ENCODE measurements around the gene TOR4A. TPM values are rescaled to one million over a fixed set of nuclear protein-coding genes. Genes with fewer than 3 reads are reported as not detected.

Gene TOR4A
- total RNA-seq = 1 to 10 TPM; 3.6 to 3.9 TPM

DNA sequence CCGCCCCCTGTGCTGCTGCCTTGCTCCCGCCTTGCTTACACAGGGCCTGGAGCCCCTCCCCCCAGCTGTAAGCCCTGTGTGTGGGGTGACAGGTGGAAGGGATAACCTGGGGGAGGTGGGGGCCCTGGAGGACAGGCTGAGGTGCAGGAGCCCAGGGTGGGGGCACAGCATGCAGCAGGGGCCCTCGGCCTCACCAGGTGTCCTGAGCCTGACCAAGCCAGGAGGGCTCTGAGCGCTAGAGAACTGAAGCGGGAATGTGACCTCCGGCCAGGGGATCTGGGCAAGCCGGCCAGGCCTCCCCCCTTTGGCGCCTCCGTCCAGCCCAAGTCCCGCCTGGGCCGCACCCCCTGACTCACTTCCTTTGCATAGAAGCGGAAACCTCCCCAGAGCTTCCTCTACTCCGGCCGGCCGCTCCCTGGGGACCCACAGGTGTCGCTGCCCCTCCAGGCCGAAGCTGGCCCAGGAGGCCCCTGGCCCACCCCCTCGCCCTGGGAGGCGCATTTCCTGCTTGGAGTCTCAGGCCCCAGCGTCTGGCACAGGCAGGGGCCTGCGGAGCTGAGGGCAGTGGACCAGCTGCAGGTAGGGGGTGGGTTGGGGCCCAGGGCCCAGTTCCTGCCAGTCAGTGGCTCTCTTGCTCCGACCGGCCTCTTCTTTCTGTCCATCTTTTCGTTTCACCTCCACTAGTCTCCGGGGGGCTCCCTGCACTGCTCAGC lies at the start of gene TOR4A:
Gene TOR4A (plus strand): TSS at position 398 of the 713 bp plus-strand sequence. CDS start 964 bp downstream, outside the sequence.
- Mint-ChIP-seq H3K36me3 (no peaks in the 10 kb centered on the region), H3K4me3 (peak within 1 kb of the TSS; percentile 80), H3K27ac (peak within 1 kb of the TSS; percentile 87), H3K9me3 (no peaks in the 10 kb centered on the region), H3K4me1 (peaks cover 9% of the 10 kb centered on the region), H3K27me3 (peaks cover 16% of the 10 kb centered on the region)
- peak; percentile 56 for DNase-seq

DNA sequence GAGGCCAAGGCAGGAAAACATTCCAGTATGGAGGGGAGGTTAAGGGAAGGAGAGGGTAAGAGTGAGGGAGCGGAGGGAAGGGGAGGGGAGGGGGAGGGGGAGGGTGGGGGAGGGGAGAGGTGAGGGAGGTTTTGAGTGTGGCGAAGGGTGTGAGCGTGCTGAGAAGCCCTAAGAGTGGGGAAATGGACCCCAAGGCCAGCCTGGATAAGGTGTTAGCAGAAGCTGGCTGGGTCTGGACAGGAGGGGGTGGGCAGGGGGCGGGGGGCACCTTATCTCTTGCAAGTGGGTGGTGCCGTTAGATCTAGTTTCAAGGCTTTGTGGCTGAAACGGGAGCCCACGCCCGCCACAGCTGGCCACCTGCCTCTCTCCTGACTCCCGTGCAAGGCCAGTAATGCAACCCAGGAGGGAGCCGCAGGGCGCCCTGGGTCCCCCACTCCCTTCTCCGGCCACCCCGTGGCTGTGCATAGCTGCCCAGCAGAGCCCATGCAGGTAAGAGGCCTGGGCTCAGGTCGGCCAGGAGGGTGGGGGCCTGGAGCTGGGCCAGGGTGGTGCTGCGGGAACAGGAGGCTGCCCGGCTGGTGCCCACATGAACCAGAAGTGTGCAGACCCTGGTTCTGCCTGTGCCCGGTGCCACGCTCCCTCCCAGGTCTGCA lies 49.5 kb upstream of the TOR4A start:
- H3K4me1 Mint-ChIP-seq = peaks cover 4% of the 10 kb centered on the region
- peaks cover 12% of the 10 kb centered on the region for H3K27me3 Mint-ChIP-seq
- DNase-seq = no peak
- H3K36me3 Mint-ChIP-seq = no peaks in the 10 kb centered on the region
- no peak overlapping the region for H3K4me3 Mint-ChIP-seq
- peak overlapping the region; percentile 64 for H3K27ac Mint-ChIP-seq
- no peaks in the 10 kb centered on the region for H3K9me3 Mint-ChIP-seq

DNA sequence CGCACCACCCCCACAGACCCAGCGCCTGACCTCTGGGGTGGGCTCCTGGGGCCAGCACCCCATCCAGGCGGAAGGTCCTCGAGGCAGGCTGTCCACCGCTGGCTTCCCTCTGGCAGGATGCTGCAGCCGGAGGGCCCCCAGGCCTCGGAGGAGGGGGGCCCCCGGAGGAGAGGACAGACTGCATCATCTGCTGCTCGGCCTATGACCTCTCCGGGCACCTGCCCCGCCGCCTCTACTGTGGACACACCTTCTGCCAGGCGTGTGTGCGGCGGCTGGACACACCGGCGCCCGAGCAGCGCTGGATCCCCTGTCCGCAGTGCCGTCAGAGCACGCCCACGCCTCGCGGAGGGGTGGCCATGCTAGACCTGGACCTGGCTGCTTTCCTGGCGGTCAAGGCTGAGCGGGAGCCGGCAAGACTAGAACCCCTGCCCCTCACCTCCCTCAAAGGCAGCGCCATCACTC lies 49.0 kb upstream of the TOR4A start:
- no peaks in the 10 kb centered on the region for H3K36me3 Mint-ChIP-seq
- no peaks in the 10 kb centered on the region for H3K9me3 Mint-ChIP-seq
- no peak for DNase-seq
- peaks cover 12% of the 10 kb centered on the region for H3K27me3 Mint-ChIP-seq
- H3K4me3 Mint-ChIP-seq = no peak overlapping the region
- peaks cover 4% of the 10 kb centered on the region for H3K4me1 Mint-ChIP-seq
- H3K27ac Mint-ChIP-seq = no peak overlapping the region

DNA sequence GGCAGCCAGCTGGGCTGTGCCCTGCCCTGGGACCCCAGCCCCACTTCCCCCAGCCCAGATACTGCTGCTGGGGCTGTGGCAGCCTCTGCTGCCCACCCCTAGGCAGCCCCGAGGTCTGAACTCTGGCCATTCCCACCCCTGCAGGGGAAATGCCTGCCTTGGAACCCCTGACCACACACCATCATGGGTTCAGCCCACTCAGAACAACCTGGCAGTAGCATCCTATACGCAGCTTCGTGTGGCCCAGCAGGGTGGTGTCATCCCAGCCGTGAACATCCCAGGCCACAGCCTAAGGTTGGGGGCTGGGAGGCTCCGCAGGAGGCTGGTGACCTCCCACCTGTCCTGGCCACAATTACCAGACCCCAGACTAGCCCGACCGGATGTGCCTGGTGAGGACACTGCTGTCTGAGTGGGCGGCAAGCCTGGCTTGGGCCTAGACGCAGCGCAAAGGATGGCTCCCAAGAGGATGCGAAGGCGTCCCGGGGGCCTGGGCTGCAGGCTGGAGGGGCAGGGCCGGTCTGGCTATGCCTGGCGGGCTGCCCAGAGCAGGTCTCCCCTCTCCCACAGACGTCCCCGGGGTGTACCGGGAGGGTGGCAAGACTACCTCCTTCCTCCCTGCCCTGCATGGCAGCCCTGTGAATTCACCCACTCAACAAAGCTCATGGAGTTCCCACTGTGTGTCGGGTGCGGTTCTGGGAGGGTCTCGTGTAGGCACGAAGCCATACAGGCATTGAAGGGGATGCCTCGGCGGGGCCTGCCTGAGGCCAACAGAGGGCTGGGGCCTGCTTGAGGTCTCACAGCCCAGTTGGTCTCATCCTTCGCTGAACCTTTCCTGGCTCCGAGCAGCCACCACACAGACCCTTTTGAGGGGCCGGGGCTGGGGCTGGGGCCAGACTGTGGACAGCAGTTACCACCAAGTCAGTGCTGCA lies 48.3 kb upstream of the TOR4A start:
- Mint-ChIP-seq H3K27me3 (peaks cover 12% of the 10 kb centered on the region), H3K36me3 (no peaks in the 10 kb centered on the region), H3K4me1 (peaks cover 4% of the 10 kb centered on the region), H3K4me3 (no peak overlapping the region), H3K27ac (no peak overlapping the region), H3K9me3 (no peaks in the 10 kb centered on the region)
- DNase-seq = no peak

DNA sequence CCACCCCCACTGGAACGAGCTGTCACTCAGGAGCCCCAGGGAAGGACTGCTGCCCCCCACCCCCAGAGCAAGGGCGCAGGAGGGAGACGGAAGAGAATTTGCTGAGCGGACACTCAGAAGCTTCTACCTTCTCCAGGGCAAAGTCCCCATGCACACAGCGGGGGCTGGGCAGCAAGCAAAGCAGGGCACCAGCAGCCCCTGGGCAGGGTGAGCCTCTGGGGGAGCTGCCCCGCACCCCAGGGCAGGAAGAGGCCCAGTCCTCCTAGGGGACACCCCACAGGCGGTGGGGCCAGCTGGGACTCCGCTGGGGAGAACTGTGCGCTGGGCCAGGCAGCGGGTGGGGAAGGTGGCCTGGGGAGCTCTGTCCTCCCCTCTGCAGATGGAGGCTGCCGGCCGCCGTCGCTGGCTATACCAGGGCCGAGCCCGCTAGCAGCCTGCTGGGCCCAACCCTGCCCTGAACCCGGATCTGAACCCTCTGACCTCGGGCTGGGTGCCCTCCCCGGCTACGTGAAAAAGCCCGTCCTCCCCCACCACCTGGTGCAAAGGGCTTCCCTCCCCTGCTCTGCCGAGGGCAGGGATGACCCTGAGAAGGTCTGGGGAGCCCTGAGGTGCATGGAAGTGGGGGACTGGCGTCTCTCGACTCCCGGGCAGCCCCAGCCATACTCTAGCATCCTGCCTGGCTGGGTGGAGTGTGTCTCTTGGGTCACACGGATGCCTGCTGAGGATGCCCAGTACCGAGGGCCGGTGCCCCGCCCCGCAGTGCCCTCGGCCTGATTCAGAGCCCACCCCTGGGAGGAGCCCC lies 47.4 kb upstream of the TOR4A start:
- H3K4me3 Mint-ChIP-seq = no peak overlapping the region
- DNase-seq = no peak
- no peaks in the 10 kb centered on the region for H3K36me3 Mint-ChIP-seq
- peaks cover 13% of the 10 kb centered on the region for H3K27me3 Mint-ChIP-seq
- H3K27ac Mint-ChIP-seq = no peak overlapping the region
- peaks cover 4% of the 10 kb centered on the region for H3K4me1 Mint-ChIP-seq
- no peaks in the 10 kb centered on the region for H3K9me3 Mint-ChIP-seq

DNA sequence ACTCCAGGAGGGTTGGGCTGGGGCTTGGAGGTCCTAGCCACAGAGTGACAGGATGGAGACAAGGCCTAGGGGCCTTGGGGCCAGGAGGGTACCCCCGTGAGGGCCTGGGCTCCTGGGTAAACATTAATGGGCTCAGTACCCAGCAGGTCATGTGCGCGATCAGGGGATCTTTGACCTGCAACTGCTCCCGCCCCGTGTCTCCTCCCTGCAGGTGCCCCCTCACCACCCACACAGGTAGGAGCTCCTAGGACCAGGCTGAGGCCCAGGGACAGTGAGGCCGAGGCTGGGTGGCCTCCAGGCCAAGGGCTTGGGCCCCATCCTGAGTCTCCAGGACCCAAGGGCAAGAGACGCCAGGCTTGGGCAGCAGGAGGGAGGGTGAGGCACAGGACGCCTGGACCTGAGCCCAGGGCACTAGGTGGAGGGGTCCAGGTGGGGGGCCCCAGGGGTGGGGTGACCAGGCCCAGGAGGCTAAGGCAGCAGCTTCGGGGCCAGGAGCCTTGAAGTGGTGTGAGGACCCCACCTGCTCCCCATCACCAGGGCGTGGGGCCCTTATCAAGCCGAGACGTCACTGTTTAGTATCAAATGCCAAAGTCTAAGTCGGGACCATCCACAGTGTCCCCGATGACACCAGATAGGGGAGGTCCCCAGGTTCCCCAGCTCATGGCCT lies 46.7 kb upstream of the TOR4A start, which contains the start of gene SLC34A3:
Gene SLC34A3 (plus strand): TSS at position 197 of the 667 bp plus-strand sequence. CDS start 802 bp downstream, outside the sequence.
- no peak for DNase-seq
- H3K4me3 Mint-ChIP-seq = no peak within 1 kb of the TSS
- H3K27me3 Mint-ChIP-seq = peaks cover 17% of the 10 kb centered on the region
- no peaks in the 10 kb centered on the region for H3K36me3 Mint-ChIP-seq
- peaks cover 2% of the 10 kb centered on the region for H3K4me1 Mint-ChIP-seq
- no peak within 1 kb of the TSS for H3K27ac Mint-ChIP-seq
- no peaks in the 10 kb centered on the region for H3K9me3 Mint-ChIP-seq

DNA sequence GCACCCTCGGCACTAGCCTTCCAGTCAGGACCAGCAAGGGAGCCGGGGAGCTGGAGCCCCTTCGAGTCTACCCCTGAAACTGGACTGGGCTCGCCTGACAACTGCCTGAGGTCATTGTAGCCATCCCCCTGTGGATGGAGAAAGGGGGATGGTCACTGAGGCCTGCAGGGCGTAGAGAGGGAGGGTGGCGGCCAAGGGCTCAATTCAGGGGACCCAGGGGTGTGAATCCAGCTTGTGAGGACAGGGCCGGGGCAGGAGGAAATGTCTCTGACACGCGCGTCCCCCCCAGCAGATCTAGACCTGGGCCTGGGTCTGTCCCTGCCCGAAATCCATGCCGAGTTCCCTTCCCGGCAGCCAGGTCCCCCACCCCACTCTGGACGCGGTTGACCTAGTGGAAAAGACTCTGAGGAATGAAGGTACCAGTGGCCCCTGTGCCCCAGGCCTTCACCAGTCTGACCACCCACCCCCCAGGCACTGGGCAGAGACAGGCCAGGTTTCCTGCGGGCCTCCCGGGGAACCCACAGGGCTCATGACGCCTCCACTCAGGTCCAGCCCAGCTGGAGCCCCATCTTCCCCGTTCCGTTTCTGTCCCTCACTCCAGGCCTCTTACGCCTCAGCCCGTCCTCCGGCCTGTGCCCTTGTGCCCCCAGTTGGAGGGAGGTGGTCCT lies 46.0 kb upstream of the TOR4A start:
- Mint-ChIP-seq H3K27ac (no peak overlapping the region), H3K4me1 (peaks cover 2% of the 10 kb centered on the region), H3K36me3 (no peaks in the 10 kb centered on the region), H3K27me3 (peaks cover 14% of the 10 kb centered on the region), H3K4me3 (no peak overlapping the region), H3K9me3 (no peaks in the 10 kb centered on the region)
- no peak for DNase-seq

DNA sequence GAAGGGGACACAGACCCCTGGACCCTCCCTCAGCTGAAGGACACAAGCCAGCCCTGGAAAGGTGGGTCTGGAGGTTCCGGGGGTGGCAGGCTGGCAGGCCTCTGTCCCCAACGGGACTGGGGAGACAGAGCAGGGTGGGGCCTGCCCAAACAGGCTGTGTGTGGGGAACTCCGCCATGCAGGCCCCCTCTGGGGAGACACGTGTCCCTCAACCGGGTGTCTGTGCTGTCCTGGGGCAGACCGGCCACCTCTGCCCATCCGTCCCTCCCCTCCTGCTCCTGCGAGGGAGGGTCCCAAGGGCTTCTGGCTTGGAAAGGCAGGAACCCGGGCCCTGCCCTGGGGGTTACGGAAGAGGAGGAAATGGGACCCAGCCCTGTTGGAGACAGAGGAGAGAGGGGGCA lies 45.4 kb upstream of the TOR4A start:
- H3K9me3 Mint-ChIP-seq = no peaks in the 10 kb centered on the region
- H3K4me1 Mint-ChIP-seq = peaks cover 2% of the 10 kb centered on the region
- DNase-seq = no peak
- no peak overlapping the region for H3K27ac Mint-ChIP-seq
- H3K36me3 Mint-ChIP-seq = no peaks in the 10 kb centered on the region
- H3K27me3 Mint-ChIP-seq = peaks cover 14% of the 10 kb centered on the region
- no peak overlapping the region for H3K4me3 Mint-ChIP-seq

DNA sequence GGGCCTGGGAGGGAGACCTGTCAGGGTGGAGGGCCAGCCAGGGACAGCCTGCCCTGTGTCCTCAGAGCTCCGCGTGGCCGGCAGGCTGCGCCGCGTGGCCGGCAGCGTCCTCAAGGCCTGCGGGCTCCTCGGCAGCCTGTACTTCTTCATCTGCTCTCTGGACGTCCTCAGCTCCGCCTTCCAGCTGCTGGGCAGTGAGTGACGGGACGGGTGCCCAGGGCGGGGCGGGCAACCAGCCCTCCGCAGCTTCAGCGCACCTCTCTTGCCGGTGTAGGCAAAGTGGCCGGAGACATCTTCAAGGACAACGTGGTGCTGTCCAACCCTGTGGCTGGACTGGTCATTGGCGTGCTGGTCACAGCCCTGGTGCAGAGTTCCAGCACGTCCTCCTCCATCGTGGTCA lies 45.0 kb upstream of the TOR4A start:
- Mint-ChIP-seq H3K4me3 (no peak overlapping the region), H3K36me3 (no peaks in the 10 kb centered on the region), H3K27ac (no peak overlapping the region), H3K27me3 (peaks cover 12% of the 10 kb centered on the region), H3K9me3 (no peaks in the 10 kb centered on the region), H3K4me1 (peaks cover 2% of the 10 kb centered on the region)
- no peak for DNase-seq

DNA sequence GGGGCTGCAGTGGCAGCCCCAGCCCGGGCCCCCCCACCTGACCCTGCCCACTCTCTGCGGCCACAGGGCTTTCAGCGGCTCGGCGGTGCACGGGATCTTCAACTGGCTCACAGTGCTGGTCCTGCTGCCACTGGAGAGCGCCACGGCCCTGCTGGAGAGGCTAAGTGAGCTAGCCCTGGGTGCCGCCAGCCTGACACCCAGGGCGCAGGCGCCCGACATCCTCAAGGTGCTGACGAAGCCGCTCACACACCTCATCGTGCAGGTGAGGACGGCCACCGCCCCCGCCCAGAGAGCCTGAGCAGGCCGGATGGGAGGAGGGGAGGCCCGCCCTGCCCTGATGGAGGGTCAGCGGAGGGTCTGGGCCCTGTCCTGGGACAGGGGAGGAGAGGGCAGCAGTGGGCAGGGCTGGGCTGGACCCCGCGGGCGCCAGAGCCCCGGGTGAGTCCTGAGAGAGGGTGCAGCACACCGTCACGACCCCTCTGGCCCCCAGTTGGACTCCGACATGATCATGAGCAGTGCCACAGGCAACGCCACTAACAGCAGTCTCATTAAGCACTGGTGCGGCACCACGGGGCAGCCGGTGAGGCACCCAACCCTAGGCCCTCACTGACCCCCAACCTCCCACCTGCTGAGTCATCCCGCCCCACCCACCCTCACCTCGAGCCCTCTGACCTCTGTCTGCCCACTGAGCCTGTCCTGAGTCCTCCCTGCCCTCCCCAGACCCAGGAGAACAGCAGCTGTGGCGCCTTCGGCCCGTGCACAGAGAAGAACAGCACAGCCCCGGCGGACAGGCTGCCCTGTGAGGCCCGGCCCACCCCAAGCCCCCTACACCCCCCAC lies 44.2 kb upstream of the TOR4A start:
- Mint-ChIP-seq H3K36me3 (no peaks in the 10 kb centered on the region), H3K9me3 (no peaks in the 10 kb centered on the region), H3K27me3 (peaks cover 9% of the 10 kb centered on the region), H3K27ac (no peak overlapping the region), H3K4me3 (no peak overlapping the region), H3K4me1 (peaks cover 2% of the 10 kb centered on the region)
- DNase-seq = no peak

DNA sequence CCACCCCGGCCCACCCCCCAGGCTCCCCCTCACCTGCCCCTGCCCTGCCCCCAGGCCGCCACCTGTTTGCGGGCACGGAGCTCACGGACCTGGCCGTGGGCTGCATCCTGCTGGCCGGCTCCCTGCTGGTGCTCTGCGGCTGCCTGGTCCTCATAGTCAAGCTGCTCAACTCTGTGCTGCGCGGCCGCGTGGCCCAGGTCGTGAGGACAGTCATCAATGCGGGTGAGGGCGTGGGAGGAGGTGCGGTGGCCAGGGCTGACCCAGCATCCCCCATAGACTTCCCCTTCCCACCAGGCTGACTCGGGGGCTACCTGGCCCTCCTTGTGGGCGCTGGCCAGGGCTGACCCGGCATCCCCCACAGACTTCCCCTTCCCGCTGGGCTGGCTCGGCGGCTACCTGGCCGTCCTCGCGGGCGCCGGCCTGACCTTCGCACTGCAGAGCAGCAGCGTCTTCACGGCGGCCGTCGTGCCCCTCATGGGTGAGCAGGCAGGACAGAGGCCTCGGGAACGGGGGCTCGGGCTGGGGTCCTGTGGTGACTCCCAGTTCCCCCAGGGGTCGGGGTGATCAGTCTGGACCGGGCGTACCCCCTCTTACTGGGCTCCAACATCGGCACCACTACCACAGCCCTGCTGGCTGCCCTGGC lies 43.4 kb upstream of the TOR4A start:
- DNase-seq = no peak
- H3K27me3 Mint-ChIP-seq = peaks cover 5% of the 10 kb centered on the region

DNA sequence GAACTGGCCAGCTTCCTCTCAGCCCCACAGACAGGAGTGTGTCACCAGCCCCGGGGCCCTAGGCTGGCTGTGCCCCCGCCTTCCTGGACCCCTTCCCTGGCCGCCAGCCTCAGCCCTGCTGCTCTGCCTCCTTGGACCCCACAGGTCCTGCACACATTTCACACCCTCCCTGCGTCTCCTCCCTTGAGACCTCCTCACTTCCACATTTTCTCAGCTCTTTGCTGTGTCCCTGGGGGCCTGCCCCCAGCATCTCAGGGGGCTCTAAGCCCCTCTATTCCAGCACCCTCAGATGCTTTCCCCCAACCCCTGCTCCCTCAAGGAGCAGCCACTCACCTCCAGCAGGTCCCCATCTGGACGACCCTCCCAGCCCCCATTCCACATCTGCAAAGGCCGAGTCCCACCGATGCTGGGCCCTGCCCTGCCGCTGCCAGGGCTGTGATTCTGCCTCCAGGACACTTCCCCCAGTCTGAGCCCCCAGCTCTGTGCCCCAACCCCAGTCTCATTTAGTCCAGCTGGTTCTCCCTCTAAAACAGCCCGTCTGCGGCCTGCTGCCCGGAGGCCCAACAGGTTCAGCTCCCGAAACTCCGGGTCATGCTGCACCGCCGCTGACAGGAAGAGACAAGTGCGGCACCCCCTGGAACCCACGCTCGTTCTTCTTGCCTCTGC lies 42.6 kb upstream of the TOR4A start:
- no peaks in the 10 kb centered on the region for H3K9me3 Mint-ChIP-seq
- peaks cover 5% of the 10 kb centered on the region for H3K27me3 Mint-ChIP-seq
- peaks cover 9% of the 10 kb centered on the region for H3K4me1 Mint-ChIP-seq
- peaks cover 4% of the 10 kb centered on the region for H3K36me3 Mint-ChIP-seq
- no peak for DNase-seq
- H3K27ac Mint-ChIP-seq = no peak overlapping the region
- no peak overlapping the region for H3K4me3 Mint-ChIP-seq

More for the DNA sequence above, 43.4 kb upstream of the TOR4A start:
- Mint-ChIP-seq H3K4me3 (no peak overlapping the region), H3K4me1 (peaks cover 8% of the 10 kb centered on the region), H3K9me3 (no peaks in the 10 kb centered on the region), H3K27ac (no peak overlapping the region), H3K36me3 (peaks cover 4% of the 10 kb centered on the region)

Measured in activated naive CD8-positive, alpha-beta T cell treated with anti-CD3 and anti-CD28 coated beads for 36 hours (primary cell).